Measurements from ENCODE around the gene LIPE.

LIPE gene

DNA sequence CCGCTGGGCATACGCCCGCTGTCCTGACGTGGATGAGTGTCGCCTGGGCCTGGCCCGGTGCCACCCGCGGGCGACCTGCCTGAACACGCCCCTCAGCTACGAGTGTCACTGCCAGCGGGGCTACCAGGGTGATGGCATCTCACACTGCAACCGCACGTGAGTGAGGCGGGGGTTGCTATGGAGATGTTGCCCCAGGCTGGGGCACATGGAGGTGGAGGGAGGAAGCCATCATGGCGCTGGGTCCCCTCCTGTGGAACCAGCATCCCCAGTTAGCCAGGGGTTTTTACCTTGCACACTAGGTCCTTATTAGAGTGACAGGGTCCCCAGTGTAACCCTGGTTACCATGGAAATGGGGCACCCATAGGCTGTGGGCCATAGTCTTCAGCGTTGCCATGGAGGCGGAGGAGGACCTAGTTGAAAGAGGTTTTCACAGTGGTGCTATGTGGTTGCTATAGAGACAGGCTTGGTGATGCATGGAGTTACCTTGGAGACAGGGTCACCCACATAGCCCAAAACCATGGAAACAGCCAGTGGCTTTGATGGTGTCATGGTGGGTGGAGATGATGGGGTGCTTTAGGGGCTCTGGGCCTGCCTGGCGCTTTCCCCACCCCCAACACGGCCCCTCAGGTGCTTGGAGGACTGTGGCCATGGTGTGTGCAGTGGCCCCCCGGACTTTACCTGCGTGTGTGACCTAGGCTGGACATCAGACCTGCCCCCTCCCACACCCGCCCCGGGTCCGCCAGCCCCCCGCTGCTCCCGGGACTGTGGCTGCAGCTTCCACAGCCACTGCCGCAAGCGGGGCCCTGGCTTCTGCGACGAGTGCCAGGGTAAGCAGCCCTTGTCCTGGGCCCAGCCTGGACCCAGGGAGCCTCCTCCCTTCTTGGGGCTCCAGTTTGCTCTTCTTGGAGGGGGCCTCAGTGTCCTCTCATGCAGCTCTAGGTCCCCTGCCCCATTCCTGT lies 74.6 kb downstream of the LIPE start:
- no peak for DNase-seq (ENCODE audit: low read depth in 3 of 3)
